Measurements from ENCODE around the gene SLC11A2. TPM values are rescaled to one million over a fixed set of nuclear protein-coding genes. Genes with fewer than 3 reads are reported as not detected.

Gene SLC11A2
- total and polyA plus RNA-seq, 2 of the 4 experiments (the other 2 are of a cell fraction): 28.0 to 45.3 TPM

- no peak for TF ChIP-seq ELK1 (IDR thresholded peaks at IDR 0.05; ENCODE audit: borderline replicate concordance, low read depth, low read length)
- no peak for TF ChIP-seq MAZ (IDR thresholded peaks at IDR 0.05; ENCODE audit: borderline replicate concordance, low read depth, low read length)
- TF ChIP-seq RAD21 (IDR thresholded peaks at IDR 0.05; ENCODE audit: low read length): no peak
- no peak for TF ChIP-seq FOS (IDR thresholded peaks at IDR 0.05; ENCODE audit: low read depth, low read length)
- no peak for TF ChIP-seq MXI1 (IDR thresholded peaks at IDR 0.05; ENCODE audit: borderline replicate concordance, low read depth, low read length)
- no peak for TF ChIP-seq USF2 (IDR thresholded peaks at IDR 0.05; ENCODE audit: low read depth, low read length)
- no peak for TF ChIP-seq NFE2L2 (IDR thresholded peaks at IDR 0.05; ENCODE audit: low read depth, low read length)
- TF ChIP-seq RCOR1 (IDR thresholded peaks at IDR 0.05; ENCODE audit: insufficient replicate concordance, low read length): no peak
- no peak for TF ChIP-seq RFX5 (IDR thresholded peaks at IDR 0.05; ENCODE audit: low read depth, low read length)
- TF ChIP-seq SMC3 (IDR thresholded peaks at IDR 0.05; ENCODE audit: low read depth, low read length): no peak
- no peak for TF ChIP-seq CTCF (conservative IDR thresholded peaks at IDR 0.05; ENCODE audit: low read depth, low read length)
- TF ChIP-seq CHD1 (IDR thresholded peaks at IDR 0.05; ENCODE audit: low read depth, low read length): no peak
- no peak for TF ChIP-seq MAFK (IDR thresholded peaks at IDR 0.05; ENCODE audit: low read depth, low read length)
- no peak for TF ChIP-seq BHLHE40 (IDR thresholded peaks at IDR 0.05; ENCODE audit: low read depth, low read length)
- TF ChIP-seq CEBPB (IDR thresholded peaks at IDR 0.05; ENCODE audit: low read depth, low read length): no peak
- no peak for TF ChIP-seq POLR2A (IDR thresholded peaks at IDR 0.05; ENCODE audit: low read depth, low read length)
- no TSS peak for BruUV-seq (replicated peaks)
- H3K27me3 ChIP-seq (ENCODE audit: control insufficient read depth, insufficient read depth, low read length): no peaks in the 10 kb centered on the region
- no peak overlapping the region for H3K9ac ChIP-seq (ENCODE audit: low read depth, low read length)
- H3K56ac ChIP-seq (ENCODE audit: extremely low read depth, insufficient read depth, low read length): no peak overlapping the region
- H2BK120ac ChIP-seq (ENCODE audit: low read depth, low read length): no peak overlapping the region
- H3K27ac ChIP-seq (ENCODE audit: insufficient read depth, low read length): no peak overlapping the region
- no peak overlapping the region for H3K18ac ChIP-seq (ENCODE audit: low read depth, low read length)
- peaks cover 1% of the 10 kb centered on the region; the same call in 1 of the 2 replicates for H3K4me1 ChIP-seq (ENCODE audit: control insufficient read depth, insufficient read depth, low read length)
- H3K79me1 ChIP-seq (ENCODE audit: low read depth in 1 of 2, low read length in 2 of 2): no peaks in the 10 kb centered on the region
- no peak overlapping the region for H4K91ac ChIP-seq (ENCODE audit: insufficient read depth, low read depth, low read length)
- no peak overlapping the region for H3K14ac ChIP-seq (replicated peaks; ENCODE audit: low read depth, low read length)
- ChIA-PET CTCF (interaction anchor here (0.6 kb wide), 1 partner anchor 269 kb away, joined by 3 read pairs; no protein-coding TSS in a partner anchor), POLR2A (ENCODE audit: unreplicated experiment) (no interaction called here)
- no peak overlapping the region for H3K4me2 ChIP-seq (ENCODE audit: low read depth, low read length)
- H2BK20ac ChIP-seq (ENCODE audit: low read depth, low read length): no peak overlapping the region
- H2AK5ac ChIP-seq (ENCODE audit: low read depth, low read length): no peak overlapping the region
- dilution Hi-C loops (cut with HindIII; ENCODE audit: low sequenced_read_pairs, unreplicated experiment) (no loop called here), in situ Hi-C loops (cut with MboI; ENCODE audit: low sequenced_read_pairs) (no loop called here), intact Hi-C loops (cut with micrococcal nuclease) (no loop called here)
- H3K23ac ChIP-seq (ENCODE audit: low read depth, low read length): no peak overlapping the region
- H4K20me1 ChIP-seq (ENCODE audit: insufficient read depth, low read length): no peaks in the 10 kb centered on the region; the same call in 1 of the 2 replicates
- H3K9me1 ChIP-seq (ENCODE audit: insufficient read depth, low read length): no peaks in the 10 kb centered on the region
- no peak overlapping the region for H4K5ac ChIP-seq (ENCODE audit: low read depth, low read length)
- ATAC-seq (ENCODE audit: low read depth) (no peak), DNase-seq (no peak)
- no peak overlapping the region for H2AK9ac ChIP-seq (replicated peaks; ENCODE audit: low read depth, low read length, poor library complexity)
- no peak overlapping the region for H3K4ac ChIP-seq (ENCODE audit: low read depth, low read length)
- H2BK5ac ChIP-seq (ENCODE audit: low read depth, low read length, poor library complexity, severe bottlenecking): no peak overlapping the region
- no peaks in the 10 kb centered on the region for H3K9me3 ChIP-seq (ENCODE audit: control insufficient read depth, insufficient read depth, low read length)
- 100% methylated on average over 1 of the region's 4 CpGs; no CpG with 5 or more reads in 1 of the 2 experiments for WGBS, 2 experiments (ENCODE audit: extremely low coverage in 2 of 2, insufficient read length in 1 of 2)
- no peaks in the 10 kb centered on the region for H3K36me3 ChIP-seq (ENCODE audit: control insufficient read depth, insufficient read depth, low read length)
- no peak overlapping the region for H2BK15ac ChIP-seq (ENCODE audit: low read depth, low read length)
- H3K4me3 ChIP-seq (ENCODE audit: insufficient read depth, low read depth, low read length): no peak overlapping the region
- no peak overlapping the region for H2AFZ ChIP-seq (replicated peaks; ENCODE audit: low read length, poor library complexity)
- no peak overlapping the region for H4K8ac ChIP-seq (ENCODE audit: low read depth in 2 of 2, low read length in 2 of 2)
These were observed 7.4 kb upstream of the SLC11A2 start for GRCh38 chr12:51033457-51034089.
